Measurements from ENCODE around the gene LCT.

The LCT gene

DNA sequence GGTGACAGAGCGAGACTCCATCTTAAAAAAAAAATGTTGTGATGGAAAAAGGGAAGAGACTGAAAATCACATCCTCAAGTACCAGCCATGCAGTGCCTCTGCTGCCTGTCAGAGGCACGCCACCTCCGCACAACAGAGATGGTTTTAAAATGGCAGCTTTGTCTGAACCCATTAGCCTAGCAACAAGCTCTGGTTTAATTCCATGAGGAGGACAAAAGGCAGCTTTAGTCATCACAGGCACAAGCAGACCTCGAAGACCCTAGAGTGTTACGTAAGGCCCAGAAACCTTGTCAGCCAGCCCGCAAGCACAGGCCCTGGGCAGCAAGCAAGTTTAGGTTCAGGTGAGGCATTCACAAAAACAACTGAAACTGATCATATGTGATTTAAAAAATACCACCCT, 10.4 kb downstream of the LCT start:
- no peak for TF ChIP-seq POLR2AphosphoS5 (IDR thresholded peaks at IDR 0.05; ENCODE audit: low read depth)
- TF ChIP-seq SPI1 (IDR thresholded peaks at IDR 0.05; ENCODE audit: borderline replicate concordance, low read depth), result no peak
- TF ChIP-seq, protein P1, sequence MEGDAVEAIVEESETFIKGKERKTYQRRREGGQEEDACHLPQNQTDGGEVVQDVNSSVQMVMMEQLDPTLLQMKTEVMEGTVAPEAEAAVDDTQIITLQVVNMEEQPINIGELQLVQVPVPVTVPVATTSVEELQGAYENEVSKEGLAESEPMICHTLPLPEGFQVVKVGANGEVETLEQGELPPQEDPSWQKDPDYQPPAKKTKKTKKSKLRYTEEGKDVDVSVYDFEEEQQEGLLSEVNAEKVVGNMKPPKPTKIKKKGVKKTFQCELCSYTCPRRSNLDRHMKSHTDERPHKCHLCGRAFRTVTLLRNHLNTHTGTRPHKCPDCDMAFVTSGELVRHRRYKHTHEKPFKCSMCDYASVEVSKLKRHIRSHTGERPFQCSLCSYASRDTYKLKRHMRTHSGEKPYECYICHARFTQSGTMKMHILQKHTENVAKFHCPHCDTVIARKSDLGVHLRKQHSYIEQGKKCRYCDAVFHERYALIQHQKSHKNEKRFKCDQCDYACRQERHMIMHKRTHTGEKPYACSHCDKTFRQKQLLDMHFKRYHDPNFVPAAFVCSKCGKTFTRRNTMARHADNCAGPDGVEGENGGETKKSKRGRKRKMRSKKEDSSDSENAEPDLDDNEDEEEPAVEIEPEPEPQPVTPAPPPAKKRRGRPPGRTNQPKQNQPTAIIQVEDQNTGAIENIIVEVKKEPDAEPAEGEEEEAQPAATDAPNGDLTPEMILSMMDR (IDR thresholded peaks at IDR 0.05; ENCODE audit: insufficient read depth, low read length), result no peak
- TF ChIP-seq, protein P2, sequence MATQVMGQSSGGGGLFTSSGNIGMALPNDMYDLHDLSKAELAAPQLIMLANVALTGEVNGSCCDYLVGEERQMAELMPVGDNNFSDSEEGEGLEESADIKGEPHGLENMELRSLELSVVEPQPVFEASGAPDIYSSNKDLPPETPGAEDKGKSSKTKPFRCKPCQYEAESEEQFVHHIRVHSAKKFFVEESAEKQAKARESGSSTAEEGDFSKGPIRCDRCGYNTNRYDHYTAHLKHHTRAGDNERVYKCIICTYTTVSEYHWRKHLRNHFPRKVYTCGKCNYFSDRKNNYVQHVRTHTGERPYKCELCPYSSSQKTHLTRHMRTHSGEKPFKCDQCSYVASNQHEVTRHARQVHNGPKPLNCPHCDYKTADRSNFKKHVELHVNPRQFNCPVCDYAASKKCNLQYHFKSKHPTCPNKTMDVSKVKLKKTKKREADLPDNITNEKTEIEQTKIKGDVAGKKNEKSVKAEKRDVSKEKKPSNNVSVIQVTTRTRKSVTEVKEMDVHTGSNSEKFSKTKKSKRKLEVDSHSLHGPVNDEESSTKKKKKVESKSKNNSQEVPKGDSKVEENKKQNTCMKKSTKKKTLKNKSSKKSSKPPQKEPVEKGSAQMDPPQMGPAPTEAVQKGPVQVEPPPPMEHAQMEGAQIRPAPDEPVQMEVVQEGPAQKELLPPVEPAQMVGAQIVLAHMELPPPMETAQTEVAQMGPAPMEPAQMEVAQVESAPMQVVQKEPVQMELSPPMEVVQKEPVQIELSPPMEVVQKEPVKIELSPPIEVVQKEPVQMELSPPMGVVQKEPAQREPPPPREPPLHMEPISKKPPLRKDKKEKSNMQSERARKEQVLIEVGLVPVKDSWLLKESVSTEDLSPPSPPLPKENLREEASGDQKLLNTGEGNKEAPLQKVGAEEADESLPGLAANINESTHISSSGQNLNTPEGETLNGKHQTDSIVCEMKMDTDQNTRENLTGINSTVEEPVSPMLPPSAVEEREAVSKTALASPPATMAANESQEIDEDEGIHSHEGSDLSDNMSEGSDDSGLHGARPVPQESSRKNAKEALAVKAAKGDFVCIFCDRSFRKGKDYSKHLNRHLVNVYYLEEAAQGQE (IDR thresholded peaks at IDR 0.05; ENCODE audit: insufficient replicate concordance, low read depth), result no peak
- TF ChIP-seq GABPA (IDR thresholded peaks at IDR 0.05; ENCODE audit: low read depth), result no peak
- H3K27ac ChIP-seq (replicated peaks), result no peak overlapping the region
- no peak overlapping the region for H3K4me3 ChIP-seq (replicated peaks; ENCODE audit: insufficient read depth, low read length)
- DNase-seq (ENCODE audit: low read depth in 1 of 2, low spot score in 1 of 2), result no peak
- H3K27me3 ChIP-seq (ENCODE audit: insufficient read depth, poor library complexity, severe bottlenecking), result no peaks in the 10 kb centered on the region

DNA sequence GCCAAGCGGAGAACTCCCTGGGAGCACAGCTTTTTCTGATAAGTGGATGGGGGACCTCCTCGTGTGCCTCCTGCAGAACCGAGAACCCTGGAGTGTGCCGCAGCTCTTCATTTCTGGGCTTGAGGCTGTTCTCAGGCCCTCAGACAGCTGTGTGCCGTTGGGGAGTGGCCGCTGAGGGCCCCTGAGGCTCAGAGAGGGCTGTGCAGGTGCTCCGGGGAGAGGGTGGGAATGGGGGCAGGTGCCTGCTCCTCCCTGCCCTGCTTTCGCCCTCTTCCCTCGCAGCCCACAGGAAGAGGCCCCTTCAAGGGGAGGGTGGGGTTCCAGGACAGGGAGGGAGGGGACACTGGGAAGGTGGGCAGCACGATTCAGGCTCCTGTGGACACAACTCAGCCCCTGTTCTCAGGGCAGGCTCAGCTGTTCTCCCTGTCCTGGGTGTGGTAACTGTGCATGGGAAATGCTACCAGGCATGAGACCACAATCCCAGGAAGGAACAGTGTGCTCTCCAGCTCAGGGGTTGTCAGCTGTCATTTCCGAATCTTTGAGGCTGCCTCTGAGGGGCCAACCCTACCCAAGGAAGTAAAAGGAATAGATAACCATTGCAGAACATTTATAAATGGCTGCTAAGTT, 11.3 kb downstream of the LCT start:
- Histone ChIP-seq H3K27me3 (ENCODE audit: insufficient read depth, poor library complexity, severe bottlenecking) (no peaks in the 10 kb centered on the region), H3K27ac (replicated peaks) (no peak overlapping the region), H3K4me3 (replicated peaks; ENCODE audit: insufficient read depth, low read length) (no peak overlapping the region)
- no peak for DNase-seq (ENCODE audit: low read depth in 1 of 2, low spot score in 1 of 2)
- TF ChIP-seq GABPA (IDR thresholded peaks at IDR 0.05; ENCODE audit: low read depth) (no peak), SPI1 (IDR thresholded peaks at IDR 0.05; ENCODE audit: borderline replicate concordance, low read depth) (no peak), POLR2AphosphoS5 (IDR thresholded peaks at IDR 0.05; ENCODE audit: low read depth) (no peak)
- TF ChIP-seq, protein P2 (IDR thresholded peaks at IDR 0.05; ENCODE audit: insufficient replicate concordance, low read depth), result no peak
- TF ChIP-seq, protein P1 (IDR thresholded peaks at IDR 0.05; ENCODE audit: insufficient read depth, low read length), result no peak

DNA sequence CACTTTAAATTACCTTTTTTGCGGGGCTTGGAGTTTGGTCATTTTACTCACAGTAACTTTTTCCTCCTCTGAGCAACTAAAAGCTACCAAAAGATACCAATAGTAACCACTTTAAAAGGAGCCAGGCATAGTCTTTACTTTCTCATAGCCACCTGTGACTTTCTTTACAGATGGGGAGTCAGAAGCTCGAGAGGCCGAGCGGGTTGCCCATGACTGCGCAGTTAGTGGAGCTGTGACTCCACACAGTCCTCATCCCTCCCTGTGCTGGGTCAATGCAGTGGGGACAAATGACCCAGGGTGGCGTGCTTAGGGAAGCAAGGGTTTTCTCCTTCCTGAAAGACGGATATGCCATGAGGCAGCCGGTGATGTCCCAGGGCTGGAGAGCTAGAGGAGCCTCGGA, 11.9 kb downstream of the LCT start:
- no peak for TF ChIP-seq GABPA (IDR thresholded peaks at IDR 0.05; ENCODE audit: low read depth)
- TF ChIP-seq POLR2AphosphoS5 (IDR thresholded peaks at IDR 0.05; ENCODE audit: low read depth), result no peak
- TF ChIP-seq, protein P2 (IDR thresholded peaks at IDR 0.05; ENCODE audit: insufficient replicate concordance, low read depth), result no peak
- TF ChIP-seq SPI1 (IDR thresholded peaks at IDR 0.05; ENCODE audit: borderline replicate concordance, low read depth), result no peak
- TF ChIP-seq, protein P1 (IDR thresholded peaks at IDR 0.05; ENCODE audit: insufficient read depth, low read length), result no peak
- no peak for DNase-seq (ENCODE audit: low read depth in 1 of 2, low spot score in 1 of 2)
- Histone ChIP-seq H3K27ac (replicated peaks) (no peak overlapping the region), H3K4me3 (replicated peaks; ENCODE audit: insufficient read depth, low read length) (no peak overlapping the region), H3K27me3 (ENCODE audit: insufficient read depth, poor library complexity, severe bottlenecking) (no peaks in the 10 kb centered on the region)
